Kidney epithelial cell (primary cell): ENCODE results near the gene OTOA. TPM values are rescaled to one million over a fixed set of nuclear protein-coding genes. Genes with fewer than 3 reads are reported as not detected.
A peak's percentile ranks its signal among the peaks of the same experiment; 100 is the strongest.
"Not testable (repeated sequence)": the region's sequence is repeated elsewhere in the genome, so short reads cannot be mapped to it uniquely, and the experiment has no call there.

ENCODE experiments used
- DNase-seq: peaks from one replicate; pipeline ENCODE4 v3.0.0-alpha.2; 2010; ENCODE audit warnings: low read depth
- H3K27me3 ChIP-seq: 2 replicates; pipeline ENCODE4 v1.6.0; 2011; ENCODE audit warnings: low read length; ENCODE audit not compliant: control insufficient read depth, insufficient read depth
- H3K36me3 ChIP-seq: 2 replicates; pipeline ENCODE4 v1.5.1; 2011; ENCODE audit warnings: low read length; ENCODE audit not compliant: control insufficient read depth, insufficient read depth
- H3K4me3 ChIP-seq: 2 replicates; pipeline ENCODE4 v1.5.1; 2011; ENCODE audit warnings: low read depth, mild to moderate bottlenecking, control low read depth, low read length
- CTCF ChIP-seq: IDR thresholded peaks from 2 replicates; pipeline ENCODE4 v1.5.1; 2011; ENCODE audit warnings: mild to moderate bottlenecking, moderate library complexity, low read length, control low read depth, inconsistent platforms; ENCODE audit not compliant: insufficient read depth, poor library complexity, severe bottlenecking
- total RNA-seq: library from RNA; depleted of rRNA; stranded (reverse); fragments of >200 nt; gene quantifications from 2 replicates; pipeline ENCODE4 v1.2.3, GENCODE V29; 2015

Gene OTOA
- total RNA-seq, 1 donor from 2014 or later = 0.17 TPM

DNA sequence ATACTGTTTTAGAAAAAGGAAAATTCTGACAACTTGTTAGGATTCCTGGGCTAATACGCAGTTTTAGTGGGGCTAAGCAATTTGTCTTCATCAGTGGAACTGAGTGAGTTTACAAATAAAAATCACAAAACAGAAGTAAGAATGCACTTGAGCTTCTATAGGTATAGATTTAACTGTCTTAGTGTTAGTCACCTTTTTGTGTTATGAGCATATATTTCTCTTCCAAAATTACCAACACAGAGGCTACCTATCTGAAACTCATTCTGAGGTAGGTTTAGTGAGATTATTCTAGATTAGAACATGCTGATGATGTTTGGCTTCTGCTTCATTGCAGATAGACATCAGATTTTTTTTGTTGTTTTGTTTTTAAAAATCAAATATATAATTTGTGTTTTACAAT is 41.2 kb upstream of the OTOA start:
- no peak for TF ChIP-seq CTCF
- Histone ChIP-seq H3K36me3 (no peaks in the 10 kb centered on the region), H3K27me3 (no peaks in the 10 kb centered on the region), H3K4me3 (no peak overlapping the region)
- DNase-seq = no peak

DNA sequence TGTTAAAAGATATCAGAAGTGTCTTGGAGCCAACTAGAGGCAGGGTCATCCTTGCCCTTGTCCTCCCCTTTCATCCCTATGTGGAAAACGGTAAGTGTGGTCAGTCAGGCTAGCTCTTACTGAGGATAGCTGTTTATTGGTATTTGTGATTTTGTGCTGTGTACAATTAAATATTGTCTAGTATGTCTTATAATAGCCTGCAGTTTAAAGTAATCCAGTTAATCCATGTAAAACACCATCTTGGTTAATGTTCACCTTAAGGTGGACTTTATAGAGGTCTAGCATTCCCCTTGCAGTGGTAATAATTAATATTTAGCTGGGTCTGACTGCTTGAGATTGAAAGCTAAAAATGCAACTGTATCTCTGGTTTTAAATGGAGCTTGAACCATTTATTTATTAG is 38.7 kb upstream of the OTOA start:
- H3K36me3 ChIP-seq = peaks cover 2% of the 10 kb centered on the region
- no peak for DNase-seq
- no peaks in the 10 kb centered on the region for H3K27me3 ChIP-seq
- H3K4me3 ChIP-seq = no peak overlapping the region
- no peak for TF ChIP-seq CTCF

DNA sequence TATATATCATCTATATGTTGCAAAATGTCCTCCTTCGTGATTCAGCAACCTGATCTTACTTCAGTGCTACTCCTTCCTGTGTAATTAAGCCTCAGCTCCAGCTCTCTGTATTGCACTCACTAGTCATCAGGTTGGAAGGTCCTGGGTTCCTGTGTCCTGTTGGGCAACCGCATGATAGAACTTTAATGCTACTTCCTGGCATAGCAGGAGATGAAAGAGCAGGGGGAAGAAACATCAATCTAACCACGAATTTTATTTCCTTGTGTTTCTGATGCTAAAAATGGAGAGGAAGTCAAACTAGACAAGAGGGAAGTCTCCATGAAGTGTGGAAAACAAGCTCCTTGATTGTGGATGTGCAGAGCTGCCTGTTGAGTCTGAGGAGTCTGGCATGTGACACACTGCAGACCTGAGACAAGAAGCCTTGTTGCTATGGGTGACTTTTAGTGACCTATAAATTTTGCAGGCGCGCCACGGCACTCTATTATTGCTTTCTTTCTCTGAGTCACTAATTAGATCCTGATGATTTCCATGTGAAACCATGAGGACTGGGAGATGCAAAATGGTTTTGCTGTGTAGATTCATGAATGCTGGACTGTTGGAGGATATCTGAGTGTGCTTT is 37.0 kb upstream of the OTOA start:
- Histone ChIP-seq H3K36me3 (peaks cover 2% of the 10 kb centered on the region), H3K4me3 (no peak overlapping the region), H3K27me3 (no peaks in the 10 kb centered on the region)
- DNase-seq = peak; percentile 66
- no peak for TF ChIP-seq CTCF

DNA sequence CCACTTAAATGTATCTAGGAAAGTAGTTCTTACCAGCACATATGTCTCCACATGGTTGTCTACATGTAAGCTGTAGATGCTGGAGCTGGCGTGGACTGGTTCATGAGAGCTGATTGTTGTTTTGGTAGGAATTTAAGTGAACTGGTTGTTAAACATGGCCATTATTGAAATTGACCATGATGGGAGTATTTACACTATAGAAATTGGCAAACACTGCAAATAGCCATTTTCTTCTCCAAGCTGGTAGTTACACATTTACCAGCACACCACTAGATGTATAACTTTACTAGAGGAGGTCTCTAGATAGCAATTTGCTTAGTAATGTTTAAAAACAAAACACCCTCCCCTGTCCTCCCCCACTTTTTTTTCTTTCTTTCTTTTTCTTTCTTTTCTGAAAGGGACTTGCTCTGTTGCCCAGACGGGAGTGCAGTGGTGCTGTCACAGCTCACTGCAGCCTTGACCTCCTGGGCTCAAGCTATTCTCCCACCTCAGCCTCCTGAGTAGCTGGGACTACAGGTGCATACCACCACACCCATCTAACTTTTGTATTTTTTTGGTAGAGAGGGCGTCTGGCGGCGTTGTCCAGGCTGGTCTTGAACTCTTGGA is 35.5 kb upstream of the OTOA start:
- Histone ChIP-seq H3K4me3 (no peak overlapping the region), H3K36me3 (peaks cover 2% of the 10 kb centered on the region), H3K27me3 (no peaks in the 10 kb centered on the region)
- no peak for DNase-seq
- no peak for TF ChIP-seq CTCF

GRCh38 chr16:21628772-21629171 is 35.0 kb upstream of the OTOA start:
- no peak overlapping the region for H3K4me3 ChIP-seq
- peaks cover 2% of the 10 kb centered on the region for H3K36me3 ChIP-seq
- H3K27me3 ChIP-seq = no peaks in the 10 kb centered on the region
- no peak for TF ChIP-seq CTCF
- no peak for DNase-seq

- not testable (repeated sequence) for H3K27me3 ChIP-seq, DNase-seq, H3K4me3 ChIP-seq, H3K36me3 ChIP-seq
These were observed 33.9 kb upstream of the OTOA start for GRCh38 chr16:21629616-21630539.

DNA sequence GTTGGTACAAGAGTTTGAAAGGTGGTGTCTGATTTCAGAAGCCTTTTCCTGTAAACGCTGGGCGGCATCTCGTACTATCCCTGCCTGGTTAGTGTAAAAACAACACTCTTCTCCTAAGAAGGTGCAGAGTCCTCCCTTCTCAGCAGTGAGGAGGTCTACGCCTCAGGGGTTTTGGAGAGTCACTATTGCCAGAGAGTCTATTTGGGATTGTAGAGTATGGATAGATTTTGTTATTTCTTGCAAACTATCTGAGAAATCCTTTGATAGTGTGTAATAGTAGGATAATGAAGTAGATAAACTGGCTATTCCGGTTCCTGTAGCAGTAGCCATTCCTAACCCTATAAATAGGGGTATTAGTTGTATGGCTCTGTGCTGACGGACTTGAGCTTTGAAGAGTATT is 32.9 kb upstream of the OTOA start:
- H3K36me3 ChIP-seq, H3K4me3 ChIP-seq, H3K27me3 ChIP-seq, DNase-seq: not testable (repeated sequence)

DNA sequence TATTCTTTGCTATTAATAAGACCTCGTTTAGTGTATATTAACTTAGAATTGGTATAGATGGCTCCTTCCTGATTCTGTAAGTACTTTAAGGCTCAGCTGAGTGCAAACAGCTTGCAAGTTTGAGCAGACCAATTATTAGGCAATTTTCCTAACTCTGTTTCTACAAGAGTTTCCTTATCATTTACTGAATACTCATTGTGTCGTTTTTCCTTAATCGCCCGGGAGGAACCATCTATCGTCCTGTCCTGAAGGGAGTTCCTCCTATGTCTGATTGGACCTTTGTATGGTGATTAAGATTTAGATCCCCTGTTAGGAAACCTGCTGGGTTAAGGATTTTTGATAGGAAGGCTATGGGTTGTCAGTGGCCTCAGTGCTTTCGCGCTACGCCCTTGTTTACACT is 32.4 kb upstream of the OTOA start:
- not testable (repeated sequence) for H3K36me3 ChIP-seq, H3K27me3 ChIP-seq, DNase-seq, H3K4me3 ChIP-seq

DNA sequence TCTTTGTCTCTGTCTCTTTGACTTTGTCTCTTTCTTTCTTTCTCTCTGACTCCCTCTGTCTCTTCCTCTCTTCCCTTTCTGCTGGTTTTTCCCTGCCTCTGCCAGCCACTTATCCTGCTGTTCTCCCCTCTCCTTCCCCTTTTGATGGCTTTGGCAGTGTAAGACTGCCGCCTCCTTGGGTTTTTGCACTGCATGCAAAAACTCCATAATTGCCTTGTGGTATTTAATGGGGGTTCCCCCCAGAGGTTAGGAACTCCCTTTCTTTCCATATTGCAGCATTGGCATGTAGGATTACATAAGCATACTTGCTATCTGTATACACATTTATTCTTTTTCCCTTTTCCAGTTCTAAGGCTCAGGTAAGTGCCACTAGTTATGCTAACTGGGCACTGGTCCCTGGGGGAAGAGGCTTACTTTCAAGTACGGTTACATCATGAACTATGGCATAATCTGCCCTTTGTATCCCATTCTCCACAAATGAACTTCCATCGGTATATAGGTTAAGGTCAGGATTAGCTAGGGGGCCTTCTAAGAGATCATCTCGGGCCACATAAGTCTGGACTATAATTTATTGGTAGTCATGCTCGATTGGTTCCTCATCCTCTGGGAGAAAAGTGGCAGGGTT is 31.7 kb upstream of the OTOA start:
- H3K27me3 ChIP-seq, DNase-seq, H3K36me3 ChIP-seq: not testable (repeated sequence)

More for the DNA sequence above, 31.7 kb upstream of the OTOA start:
- not testable (repeated sequence) for H3K4me3 ChIP-seq
